Activated T-cell treated with anti-CD3 and anti-CD28 coated beads, Interleukin-2, amount 50 U/mL, for 24 hours (primary cell): Measurements from ENCODE around the gene CDHR1.
A peak's percentile ranks its signal among the peaks of the same experiment; 100 is the strongest.

Source experiments
- DNase-seq: peaks from one replicate; pipeline ENCODE4 v3.0.0-alpha.2; 2020
- H3K27ac Mint-ChIP-seq: 2 replicates; pipeline ENCODE4 v1.8.0; 2020; ENCODE audit warnings: mild to moderate bottlenecking, mixed read lengths
- H3K27me3 Mint-ChIP-seq: 2 replicates; pipeline ENCODE4 v1.8.0; 2020; ENCODE audit warnings: mixed read lengths
- H3K36me3 Mint-ChIP-seq: 2 replicates; pipeline ENCODE4 v1.8.0; 2020; ENCODE audit warnings: low read depth, mixed read lengths
- H3K4me1 Mint-ChIP-seq: 2 replicates; pipeline ENCODE4 v1.8.0; 2020; ENCODE audit warnings: low read depth, mixed read lengths
- H3K4me3 Mint-ChIP-seq: 2 replicates; pipeline ENCODE4 v1.8.0; 2020; ENCODE audit warnings: mild to moderate bottlenecking, moderate library complexity, mixed read lengths
- H3K9me3 Mint-ChIP-seq: 2 replicates; pipeline ENCODE4 v1.8.0; 2020; ENCODE audit warnings: mixed read lengths

CDHR1 gene

GRCh38 chr10:84241185-84241790, 47.0 kb downstream of the CDHR1 start, which contains the start of gene LRIT1:
TSS of gene LRIT1 (minus strand) at chr10:84241546. CDS start at chr10:84241439, 107 bp downstream.
- no peak within 1 kb of the TSS for H3K4me3 Mint-ChIP-seq
- no peak for DNase-seq
- no peaks in the 10 kb centered on the region for H3K4me1 Mint-ChIP-seq
- H3K9me3 Mint-ChIP-seq, result no peaks in the 10 kb centered on the region
- peaks cover 12% of the 10 kb centered on the region for H3K27me3 Mint-ChIP-seq
- no peak within 1 kb of the TSS for H3K27ac Mint-ChIP-seq
- no peaks in the 10 kb centered on the region for H3K36me3 Mint-ChIP-seq

DNA sequence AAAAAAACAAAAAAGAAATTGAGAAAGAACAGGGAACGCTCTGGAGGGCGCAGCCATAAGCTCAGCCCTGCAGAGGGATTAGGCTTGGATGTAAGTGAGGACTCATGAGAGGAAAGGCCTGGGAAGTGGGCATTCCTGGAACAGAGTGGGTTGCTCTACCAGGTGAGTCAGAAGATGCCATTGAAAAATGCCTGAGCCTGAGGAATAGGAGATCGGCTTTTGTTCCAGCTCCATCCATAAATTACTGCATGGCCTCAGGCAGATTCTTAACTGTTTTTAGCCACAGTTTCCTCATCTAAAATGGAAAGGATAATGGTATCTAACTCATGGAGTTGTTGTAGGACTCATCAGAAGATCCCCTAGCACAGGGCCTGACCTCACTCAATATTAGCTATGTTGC, 49.4 kb downstream of the CDHR1 start:
- no peaks in the 10 kb centered on the region for H3K36me3 Mint-ChIP-seq
- H3K27ac Mint-ChIP-seq, result no peak overlapping the region
- DNase-seq, result no peak
- H3K9me3 Mint-ChIP-seq, result no peaks in the 10 kb centered on the region
- H3K27me3 Mint-ChIP-seq, result peaks cover 2% of the 10 kb centered on the region
- H3K4me3 Mint-ChIP-seq, result no peak overlapping the region
- no peaks in the 10 kb centered on the region for H3K4me1 Mint-ChIP-seq

DNA sequence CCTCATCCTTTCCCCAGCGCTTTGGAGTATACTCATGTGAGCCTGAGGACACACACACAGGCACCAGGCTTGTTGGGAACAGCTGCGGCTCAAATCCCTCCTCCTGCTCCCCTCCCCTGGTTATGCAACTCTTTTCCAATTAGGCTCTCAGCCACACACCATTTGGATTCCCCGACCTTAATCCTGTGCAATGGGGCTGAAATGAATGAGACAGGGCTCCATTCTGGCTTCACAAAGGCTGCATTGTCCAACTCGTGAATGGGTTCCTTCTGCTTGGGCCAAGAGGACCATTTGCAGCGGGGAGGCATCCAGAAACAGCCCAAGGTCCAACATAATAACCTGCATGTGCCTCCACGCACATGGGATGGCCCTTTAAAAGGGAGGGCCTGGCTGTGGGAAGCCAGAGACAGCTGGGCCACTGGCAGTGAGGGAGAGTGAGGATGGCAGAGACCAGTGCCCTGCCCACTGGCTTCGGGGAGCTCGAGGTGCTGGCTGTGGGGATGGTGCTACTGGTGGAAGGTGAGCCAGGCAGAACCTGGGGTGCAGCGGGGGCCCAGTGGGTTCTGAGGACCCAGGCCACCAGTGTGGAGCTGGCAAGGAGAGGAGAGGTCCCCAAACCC, 50.4 kb downstream of the CDHR1 start, which contains the start of gene RGR:
RGR (plus strand) TSS at position 403 of the 620 bp plus-strand sequence; CDS start at position 441, 38 bp downstream.
- DNase-seq, result no peak
- Mint-ChIP-seq H3K27ac (no peak within 1 kb of the TSS), H3K4me3 (no peak within 1 kb of the TSS), H3K9me3 (no peaks in the 10 kb centered on the region), H3K36me3 (no peaks in the 10 kb centered on the region), H3K27me3 (peaks cover 2% of the 10 kb centered on the region), H3K4me1 (no peaks in the 10 kb centered on the region)

- H3K27ac Mint-ChIP-seq, result no peak overlapping the region
- H3K27me3 Mint-ChIP-seq, result peaks cover 2% of the 10 kb centered on the region
- no peaks in the 10 kb centered on the region for H3K36me3 Mint-ChIP-seq
- no peak overlapping the region for H3K4me3 Mint-ChIP-seq
- no peaks in the 10 kb centered on the region for H3K9me3 Mint-ChIP-seq
- no peak for DNase-seq
- no peaks in the 10 kb centered on the region for H3K4me1 Mint-ChIP-seq
These were observed 53.2 kb downstream of the CDHR1 start for GRCh38 chr10:84247496-84247895.

- no peak for DNase-seq
- H3K9me3 Mint-ChIP-seq, result no peaks in the 10 kb centered on the region
- no peaks in the 10 kb centered on the region for H3K36me3 Mint-ChIP-seq
- no peak overlapping the region for H3K4me3 Mint-ChIP-seq
- H3K4me1 Mint-ChIP-seq, result no peaks in the 10 kb centered on the region
- H3K27me3 Mint-ChIP-seq, result peaks cover 2% of the 10 kb centered on the region
- H3K27ac Mint-ChIP-seq, result no peak overlapping the region
These were observed 54.5 kb downstream of the CDHR1 start for GRCh38 chr10:84248794-84249193.

DNA sequence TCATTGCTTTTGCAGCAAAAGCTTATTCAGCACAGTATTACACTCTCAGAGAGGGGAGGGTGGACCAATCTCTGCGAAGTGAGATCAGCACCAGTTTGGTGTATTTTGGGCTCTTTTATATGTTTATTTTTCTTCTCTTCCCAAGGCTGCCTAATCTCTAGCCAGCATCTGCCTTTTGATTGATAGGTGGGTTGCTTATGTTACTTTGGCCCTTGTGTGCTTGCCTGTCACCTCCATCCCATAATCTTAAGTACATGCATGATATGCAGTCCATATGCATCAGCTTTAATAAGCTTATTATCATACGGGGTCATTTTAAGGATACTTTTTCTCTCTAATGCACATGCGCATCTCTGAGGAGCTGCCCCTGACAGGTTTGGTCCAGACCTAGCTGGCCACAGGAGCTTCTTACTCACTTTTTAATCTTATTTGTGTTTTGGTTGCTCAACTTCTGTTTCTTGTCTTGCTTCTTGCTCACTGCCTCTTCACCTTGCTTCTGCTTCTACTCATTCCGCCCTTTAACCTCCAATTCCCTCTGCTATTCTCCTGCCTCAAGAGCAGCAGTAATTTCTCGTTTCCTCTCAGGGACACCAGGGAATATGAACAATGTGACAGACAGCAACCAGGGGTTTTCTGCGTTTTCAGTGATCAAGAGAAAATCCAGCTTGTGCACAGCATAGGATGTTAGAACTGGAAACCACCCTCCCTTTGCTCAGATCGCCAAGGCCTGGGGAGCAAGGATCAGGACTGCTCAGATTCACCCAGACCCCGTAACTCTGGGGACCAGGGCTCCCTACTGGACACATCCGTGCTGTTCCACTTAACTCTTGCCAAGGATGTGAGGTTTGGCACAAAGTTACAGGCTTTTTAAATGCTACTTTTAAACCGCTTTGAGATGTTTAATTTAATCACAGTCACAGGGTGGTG, 60.5 kb downstream of the CDHR1 start:
- Mint-ChIP-seq H3K4me1 (peaks cover 7% of the 10 kb centered on the region), H3K36me3 (no peaks in the 10 kb centered on the region), H3K4me3 (no peak overlapping the region), H3K27me3 (peaks cover 18% of the 10 kb centered on the region), H3K9me3 (no peaks in the 10 kb centered on the region), H3K27ac (no peak overlapping the region)
- no peak for DNase-seq

- no peak overlapping the region for H3K4me3 Mint-ChIP-seq
- H3K9me3 Mint-ChIP-seq, result no peaks in the 10 kb centered on the region
- DNase-seq, result peak; percentile 71
- H3K27me3 Mint-ChIP-seq, result peaks cover 25% of the 10 kb centered on the region
- H3K36me3 Mint-ChIP-seq, result no peaks in the 10 kb centered on the region
- H3K27ac Mint-ChIP-seq, result no peak overlapping the region
- peaks cover 7% of the 10 kb centered on the region for H3K4me1 Mint-ChIP-seq
These were observed 62.4 kb downstream of the CDHR1 start for GRCh38 chr10:84256510-84257342.

DNA sequence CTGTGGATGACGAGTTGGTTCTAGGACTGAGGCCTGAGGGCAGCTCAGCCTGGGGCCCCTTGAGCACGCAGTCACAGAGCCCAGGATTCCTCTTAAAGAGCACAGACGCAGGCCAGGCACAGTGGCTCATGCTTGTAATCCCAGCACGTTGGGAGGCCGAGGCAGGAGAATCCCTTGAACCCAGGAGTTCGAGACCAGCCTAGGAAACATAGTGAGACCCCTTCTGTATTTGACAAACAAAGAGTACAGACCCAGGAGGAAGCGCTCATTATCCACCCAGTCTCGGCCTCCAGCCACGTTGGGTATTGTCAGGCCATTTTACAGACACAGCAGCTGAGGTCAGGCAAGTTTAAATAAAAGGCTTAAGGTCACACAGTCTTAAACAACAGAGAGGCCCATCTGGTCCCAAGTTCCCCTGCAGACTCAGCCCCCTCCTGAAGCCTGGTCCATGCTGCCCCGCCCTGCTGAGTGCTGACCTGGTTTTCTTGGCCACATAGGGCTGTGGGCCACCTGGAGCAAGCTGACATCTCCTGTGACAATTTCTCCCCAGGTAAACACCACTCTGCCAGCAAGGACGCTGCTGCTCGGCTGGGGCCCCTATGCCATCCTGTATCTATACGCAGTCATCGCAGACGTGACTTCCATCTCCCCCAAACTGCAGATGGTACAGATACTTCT, 63.1 kb downstream of the CDHR1 start:
- Mint-ChIP-seq H3K4me3 (no peak overlapping the region), H3K27me3 (peaks cover 26% of the 10 kb centered on the region), H3K4me1 (peaks cover 7% of the 10 kb centered on the region), H3K27ac (no peak overlapping the region), H3K9me3 (no peaks in the 10 kb centered on the region), H3K36me3 (no peaks in the 10 kb centered on the region)
- no peak for DNase-seq

DNA sequence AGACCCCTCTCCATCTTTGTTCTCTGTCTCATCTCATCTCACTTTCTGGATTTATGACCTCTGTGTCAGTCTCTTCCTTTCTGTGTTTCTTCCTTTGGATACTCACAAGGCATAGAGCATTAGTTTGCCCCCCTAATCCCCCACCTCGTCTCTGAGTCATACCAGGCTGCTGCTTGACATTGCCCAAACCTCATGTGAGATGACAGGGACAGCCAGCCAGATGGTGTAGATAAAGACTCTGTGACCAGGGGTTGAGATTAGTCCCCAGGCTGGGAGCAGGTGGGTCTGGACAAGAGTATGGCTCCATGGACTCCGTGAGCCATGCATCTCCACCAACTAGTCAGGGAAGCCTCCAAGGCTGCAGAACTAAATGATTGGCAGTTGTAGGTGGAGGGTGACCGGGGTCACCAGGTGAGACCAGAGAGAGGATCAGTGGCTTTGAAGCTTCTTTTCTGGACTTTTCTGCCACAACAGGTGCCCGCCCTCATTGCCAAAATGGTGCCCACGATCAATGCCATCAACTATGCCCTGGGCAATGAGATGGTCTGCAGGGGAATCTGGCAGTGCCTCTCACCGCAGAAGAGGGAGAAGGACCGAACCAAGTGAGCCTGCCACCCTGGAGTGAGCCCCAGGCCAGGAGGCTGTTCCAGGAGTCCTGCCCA, 63.8 kb downstream of the CDHR1 start:
- no peak overlapping the region for H3K4me3 Mint-ChIP-seq
- peaks cover 7% of the 10 kb centered on the region for H3K4me1 Mint-ChIP-seq
- DNase-seq, result no peak
- no peaks in the 10 kb centered on the region for H3K36me3 Mint-ChIP-seq
- H3K27me3 Mint-ChIP-seq, result peaks cover 33% of the 10 kb centered on the region
- H3K27ac Mint-ChIP-seq, result no peak overlapping the region
- H3K9me3 Mint-ChIP-seq, result no peaks in the 10 kb centered on the region

- DNase-seq, result no peak
- Mint-ChIP-seq H3K9me3 (no peaks in the 10 kb centered on the region), H3K4me3 (no peak overlapping the region), H3K27ac (no peak overlapping the region), H3K36me3 (no peaks in the 10 kb centered on the region), H3K4me1 (peaks cover 15% of the 10 kb centered on the region), H3K27me3 (peaks cover 40% of the 10 kb centered on the region)
These were observed 67.0 kb downstream of the CDHR1 start for GRCh38 chr10:84261236-84261915.

DNA sequence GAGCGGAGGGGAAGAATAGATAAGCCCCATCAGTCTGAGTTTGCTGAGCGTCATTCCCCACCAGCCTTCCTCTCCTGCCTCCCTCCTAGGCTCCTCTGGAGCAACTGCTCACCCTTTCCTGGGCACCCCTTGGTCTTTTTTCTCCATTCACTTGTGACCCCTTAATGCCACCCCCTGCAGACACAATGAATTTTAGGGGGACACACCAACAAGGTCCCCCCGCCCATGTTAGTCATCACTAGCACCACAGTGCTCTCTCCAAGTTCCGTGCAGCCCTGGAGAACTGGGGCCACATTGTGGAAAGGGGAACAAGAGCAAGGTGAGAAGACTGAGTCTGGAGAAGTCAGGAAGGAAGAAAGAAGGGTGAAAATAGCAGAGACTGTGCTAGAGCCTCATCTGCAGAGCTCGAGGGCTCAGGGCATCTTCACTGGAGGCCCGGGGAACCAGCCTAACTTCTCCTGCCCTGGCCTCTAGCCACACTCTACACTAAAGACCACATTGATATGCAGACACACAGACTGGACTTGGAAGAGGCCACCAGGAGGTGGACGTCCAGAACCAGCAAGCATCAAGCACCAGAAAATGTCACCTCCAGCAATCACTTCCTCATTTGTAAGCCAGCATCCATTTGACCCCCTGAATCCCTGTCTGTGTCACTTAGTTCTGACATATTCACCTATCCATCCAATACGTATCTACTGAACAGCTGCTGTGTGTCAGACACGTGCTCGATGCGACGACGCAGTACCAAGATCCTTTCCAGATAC, 68.0 kb downstream of the CDHR1 start:
- no peaks in the 10 kb centered on the region for H3K9me3 Mint-ChIP-seq
- no peak overlapping the region for H3K4me3 Mint-ChIP-seq
- no peak overlapping the region for H3K27ac Mint-ChIP-seq
- H3K36me3 Mint-ChIP-seq, result no peaks in the 10 kb centered on the region
- DNase-seq, result no peak
- H3K27me3 Mint-ChIP-seq, result peaks cover 34% of the 10 kb centered on the region
- H3K4me1 Mint-ChIP-seq, result peaks cover 12% of the 10 kb centered on the region

DNA sequence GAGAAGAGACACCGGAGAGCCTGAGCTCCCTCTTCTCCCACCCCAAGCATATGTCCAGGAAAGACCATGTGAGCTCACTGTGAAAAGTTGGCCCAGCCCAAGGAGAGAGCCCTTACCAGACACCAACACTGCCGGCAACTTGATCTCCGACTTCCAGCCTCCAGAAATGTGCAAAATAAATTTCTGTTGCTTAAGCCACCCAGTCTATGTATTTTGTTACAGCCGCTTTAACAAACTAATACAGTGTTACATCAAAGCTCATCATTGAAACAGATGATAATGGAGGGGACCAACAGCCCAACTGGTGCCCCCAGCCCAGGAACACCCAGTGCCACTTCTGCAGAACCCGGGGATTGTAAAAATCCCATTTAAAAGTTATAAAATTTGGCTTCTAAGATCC, 69.4 kb downstream of the CDHR1 start:
- Mint-ChIP-seq H3K4me3 (no peak overlapping the region), H3K9me3 (no peaks in the 10 kb centered on the region), H3K36me3 (no peaks in the 10 kb centered on the region), H3K27ac (no peak overlapping the region), H3K27me3 (peaks cover 31% of the 10 kb centered on the region), H3K4me1 (peaks cover 21% of the 10 kb centered on the region)
- DNase-seq, result no peak
